Sigmoid colon (tissue), 4 donors: ENCODE measurements around the gene FAM89A.

Source experiments
- POLR2A ChIP-seq, 2 donors: fragments of 450-650 bp; IDR thresholded peaks; one replicate each; pipeline ENCODE4 v1.6.1; 2016; ENCODE audit warnings: antibody characterized with exemption in 2 of 2, mild to moderate bottlenecking in 2 of 2, moderate library complexity in 2 of 2
- POLR2AphosphoS5 ChIP-seq, 4 donors: sonication (generic); formaldehyde crosslinking; IDR thresholded peaks; one replicate each; pipeline ENCODE4 v1.6.1; 2017; ENCODE audit warnings: antibody characterized with exemption in 4 of 4
- TF ChIP-seq, protein P1 (sequence below), 4 experiments: fragments of 450-650 bp in 3 of 4; fragments of 200-600 bp in 1 of 4; IDR thresholded peaks; one replicate each; pipeline ENCODE4 v1.5.1; 2016 to 2019; ENCODE audit warnings: antibody characterized with exemption in 4 of 4, mild to moderate bottlenecking in 3 of 4, moderate library complexity in 2 of 4

DNA sequence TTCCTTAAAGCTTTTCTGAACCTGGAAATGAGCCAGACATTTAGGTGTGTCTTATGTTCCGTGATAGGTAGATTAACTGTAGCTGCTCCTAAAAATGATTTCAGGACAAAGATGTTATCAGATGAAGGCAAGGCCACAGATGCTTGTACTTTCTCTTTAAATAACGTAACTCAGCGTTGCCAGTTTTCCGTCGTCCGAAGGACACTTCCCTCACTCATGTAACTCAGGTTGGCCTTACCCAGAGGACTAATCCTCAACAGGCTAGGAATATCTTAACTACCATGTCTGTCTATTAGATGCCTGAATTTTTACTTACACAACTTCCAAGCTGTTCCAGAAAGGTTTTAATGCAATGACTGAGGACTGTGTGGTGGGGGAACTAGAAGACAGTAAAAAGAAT, 35.4 kb upstream of the FAM89A start:
- TF ChIP-seq, protein P1, sequence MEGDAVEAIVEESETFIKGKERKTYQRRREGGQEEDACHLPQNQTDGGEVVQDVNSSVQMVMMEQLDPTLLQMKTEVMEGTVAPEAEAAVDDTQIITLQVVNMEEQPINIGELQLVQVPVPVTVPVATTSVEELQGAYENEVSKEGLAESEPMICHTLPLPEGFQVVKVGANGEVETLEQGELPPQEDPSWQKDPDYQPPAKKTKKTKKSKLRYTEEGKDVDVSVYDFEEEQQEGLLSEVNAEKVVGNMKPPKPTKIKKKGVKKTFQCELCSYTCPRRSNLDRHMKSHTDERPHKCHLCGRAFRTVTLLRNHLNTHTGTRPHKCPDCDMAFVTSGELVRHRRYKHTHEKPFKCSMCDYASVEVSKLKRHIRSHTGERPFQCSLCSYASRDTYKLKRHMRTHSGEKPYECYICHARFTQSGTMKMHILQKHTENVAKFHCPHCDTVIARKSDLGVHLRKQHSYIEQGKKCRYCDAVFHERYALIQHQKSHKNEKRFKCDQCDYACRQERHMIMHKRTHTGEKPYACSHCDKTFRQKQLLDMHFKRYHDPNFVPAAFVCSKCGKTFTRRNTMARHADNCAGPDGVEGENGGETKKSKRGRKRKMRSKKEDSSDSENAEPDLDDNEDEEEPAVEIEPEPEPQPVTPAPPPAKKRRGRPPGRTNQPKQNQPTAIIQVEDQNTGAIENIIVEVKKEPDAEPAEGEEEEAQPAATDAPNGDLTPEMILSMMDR (IDR thresholded peaks at IDR 0.05): no peak
- TF ChIP-seq POLR2AphosphoS5 (IDR thresholded peaks at IDR 0.05) (no peak), POLR2A (IDR thresholded peaks at IDR 0.05) (no peak)
